Brain microvascular endothelial cell (primary cell): ENCODE results near the gene PRKCQ.

ENCODE experiments used
- DNase-seq: peaks from one replicate; pipeline ENCODE4 v3.0.0-alpha.2; 2020
- H3K27ac ChIP-seq: fragments of 250-450 bp; sonication (Bioruptor Pico); 2 replicates; pipeline ENCODE4 v1.5.1; 2020; ENCODE audit warnings: mild to moderate bottlenecking, moderate library complexity
- H3K27me3 ChIP-seq: fragments of 250-450 bp; sonication (Bioruptor Pico); replicated peaks from 2 replicates; pipeline ENCODE4 v1.5.1; 2020; ENCODE audit warnings: mild to moderate bottlenecking
- H3K36me3 ChIP-seq: fragments of 250-450 bp; sonication (Bioruptor Pico); replicated peaks from 2 replicates; pipeline ENCODE4 v1.5.1; 2020; ENCODE audit warnings: mild to moderate bottlenecking
- H3K4me3 ChIP-seq: 2 replicates; pipeline ENCODE4 v1.5.1; 2011; ENCODE audit warnings: low read depth, mild to moderate bottlenecking, control low read depth, low read length, moderate library complexity
- in situ Hi-C: cut with HindIII; loops from 2 replicates; pipeline ENCODE4 v1.10.0; 2017; ENCODE audit warnings: low sequenced_read_pairs, low pct_ligation_motif_present
- TF ChIP-seq, protein P1 (sequence below): IDR thresholded peaks from 2 replicates; pipeline ENCODE4 v1.5.1; 2011; ENCODE audit warnings: low read depth, mild to moderate bottlenecking, moderate library complexity, low read length, control low read depth, inconsistent platforms; ENCODE audit errors: missing control alignments

Gene PRKCQ

DNA sequence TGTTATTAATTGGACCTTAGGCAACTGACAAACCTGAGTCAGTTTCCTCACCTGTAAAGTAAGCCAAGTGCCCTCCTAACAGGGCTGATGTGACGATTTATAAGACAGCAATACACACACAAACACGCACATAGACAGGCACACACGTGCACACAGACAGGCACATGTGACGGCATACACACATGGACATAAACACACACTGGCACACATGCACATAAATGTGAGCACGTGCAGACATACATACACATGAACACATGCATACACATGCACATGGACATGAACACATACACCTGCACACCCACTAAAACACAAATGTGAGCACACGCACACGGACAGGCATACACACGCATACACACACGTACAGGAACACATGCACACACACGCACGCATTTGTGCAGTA lies 148.9 kb downstream of the PRKCQ start:
- TF ChIP-seq, protein P1, sequence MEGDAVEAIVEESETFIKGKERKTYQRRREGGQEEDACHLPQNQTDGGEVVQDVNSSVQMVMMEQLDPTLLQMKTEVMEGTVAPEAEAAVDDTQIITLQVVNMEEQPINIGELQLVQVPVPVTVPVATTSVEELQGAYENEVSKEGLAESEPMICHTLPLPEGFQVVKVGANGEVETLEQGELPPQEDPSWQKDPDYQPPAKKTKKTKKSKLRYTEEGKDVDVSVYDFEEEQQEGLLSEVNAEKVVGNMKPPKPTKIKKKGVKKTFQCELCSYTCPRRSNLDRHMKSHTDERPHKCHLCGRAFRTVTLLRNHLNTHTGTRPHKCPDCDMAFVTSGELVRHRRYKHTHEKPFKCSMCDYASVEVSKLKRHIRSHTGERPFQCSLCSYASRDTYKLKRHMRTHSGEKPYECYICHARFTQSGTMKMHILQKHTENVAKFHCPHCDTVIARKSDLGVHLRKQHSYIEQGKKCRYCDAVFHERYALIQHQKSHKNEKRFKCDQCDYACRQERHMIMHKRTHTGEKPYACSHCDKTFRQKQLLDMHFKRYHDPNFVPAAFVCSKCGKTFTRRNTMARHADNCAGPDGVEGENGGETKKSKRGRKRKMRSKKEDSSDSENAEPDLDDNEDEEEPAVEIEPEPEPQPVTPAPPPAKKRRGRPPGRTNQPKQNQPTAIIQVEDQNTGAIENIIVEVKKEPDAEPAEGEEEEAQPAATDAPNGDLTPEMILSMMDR, result no peak
- no peak overlapping the region for H3K4me3 ChIP-seq
- H3K36me3 ChIP-seq, result no peaks in the 10 kb centered on the region
- no peaks in the 10 kb centered on the region for H3K27me3 ChIP-seq
- DNase-seq, result no peak
- in situ Hi-C loops, result no loop called here
- no peak overlapping the region for H3K27ac ChIP-seq

DNA sequence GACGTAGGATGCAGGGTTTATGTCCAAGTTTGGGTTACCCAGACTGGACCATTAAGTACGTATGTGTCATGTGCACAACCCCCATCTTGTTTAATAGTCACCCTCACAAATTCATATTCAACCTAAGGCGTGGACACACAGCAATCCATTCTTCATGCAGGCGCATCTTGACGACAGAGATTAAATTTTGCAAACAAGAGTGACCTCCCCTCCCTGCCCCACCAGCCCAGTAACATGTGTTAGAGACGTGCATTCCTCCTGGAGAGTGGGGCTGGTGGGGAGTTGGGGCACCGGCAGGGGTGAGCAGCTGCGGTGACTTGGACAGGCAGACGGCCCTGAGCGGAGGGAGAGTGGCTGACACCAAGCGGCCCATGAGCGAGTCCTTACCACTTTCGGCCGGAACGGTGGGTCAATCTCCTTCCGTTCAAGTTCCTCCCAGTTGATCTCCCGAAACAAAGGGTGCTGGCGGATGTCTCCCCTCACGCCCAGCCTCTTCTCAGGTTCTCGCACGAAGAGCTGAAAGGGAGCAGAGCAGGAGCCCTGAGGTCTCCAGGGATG lies 149.6 kb downstream of the PRKCQ start:
- no peaks in the 10 kb centered on the region for H3K36me3 ChIP-seq
- in situ Hi-C loops, result no loop called here
- no peak overlapping the region for H3K4me3 ChIP-seq
- no peaks in the 10 kb centered on the region for H3K27me3 ChIP-seq
- H3K27ac ChIP-seq, result no peak overlapping the region
- TF ChIP-seq, protein P1, result no peak
- DNase-seq, result no peak

DNA sequence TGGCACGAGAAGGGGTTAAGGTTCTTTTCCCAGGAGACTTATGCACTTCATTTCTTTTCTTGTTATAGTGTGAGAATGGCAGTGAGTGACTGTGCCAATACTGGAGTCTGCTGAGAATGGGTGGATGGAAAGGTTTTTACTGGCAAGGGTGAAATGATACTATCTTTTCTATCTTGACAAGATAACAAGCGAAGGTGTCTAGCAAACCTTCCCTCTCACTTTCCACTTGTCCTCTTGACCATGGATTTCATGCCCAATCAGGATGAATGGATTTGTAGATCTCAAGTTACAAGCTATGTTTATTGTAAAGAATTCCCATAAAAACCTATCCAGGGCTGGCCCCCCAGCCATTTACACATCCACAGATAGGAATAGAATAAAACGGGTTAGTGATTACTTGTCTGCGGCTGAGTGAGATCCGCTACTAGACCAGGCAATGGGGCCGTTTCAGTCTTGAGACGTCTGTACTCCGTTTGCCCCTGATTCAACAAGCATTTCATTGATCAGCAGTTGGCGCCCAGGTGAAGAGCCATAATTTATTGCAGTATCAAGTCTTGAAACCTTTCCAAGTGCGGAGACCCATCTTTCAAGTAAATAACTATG lies 152.6 kb downstream of the PRKCQ start:
- Histone ChIP-seq H3K36me3 (no peaks in the 10 kb centered on the region), H3K27ac (no peak overlapping the region), H3K4me3 (no peak overlapping the region), H3K27me3 (no peaks in the 10 kb centered on the region)
- DNase-seq, result no peak
- TF ChIP-seq, protein P1, result no peak
- in situ Hi-C loops, result no loop called here

DNA sequence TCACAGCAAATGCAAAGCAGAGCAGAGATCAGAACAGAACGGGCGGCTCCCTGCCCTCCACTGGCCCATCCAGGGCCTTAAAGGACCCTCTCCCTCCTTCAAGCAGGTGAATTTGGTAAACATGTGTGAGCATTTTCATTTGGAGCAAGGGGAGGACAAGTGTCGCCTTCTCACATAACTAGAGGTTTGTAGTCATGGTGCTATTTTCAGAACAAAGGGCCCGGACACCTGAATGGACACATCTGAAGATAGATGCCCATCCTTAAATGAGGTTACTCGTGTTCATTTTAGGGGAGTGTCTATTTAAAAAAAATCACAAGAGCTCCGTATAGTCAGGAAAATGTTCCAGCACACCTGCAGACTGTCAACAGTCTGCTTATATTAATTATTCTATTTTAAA lies 153.8 kb downstream of the PRKCQ start:
- TF ChIP-seq, protein P1, result no peak
- Histone ChIP-seq H3K4me3 (no peak overlapping the region), H3K27me3 (no peaks in the 10 kb centered on the region), H3K36me3 (no peaks in the 10 kb centered on the region), H3K27ac (no peak overlapping the region)
- in situ Hi-C loops, result no loop called here
- no peak for DNase-seq

DNA sequence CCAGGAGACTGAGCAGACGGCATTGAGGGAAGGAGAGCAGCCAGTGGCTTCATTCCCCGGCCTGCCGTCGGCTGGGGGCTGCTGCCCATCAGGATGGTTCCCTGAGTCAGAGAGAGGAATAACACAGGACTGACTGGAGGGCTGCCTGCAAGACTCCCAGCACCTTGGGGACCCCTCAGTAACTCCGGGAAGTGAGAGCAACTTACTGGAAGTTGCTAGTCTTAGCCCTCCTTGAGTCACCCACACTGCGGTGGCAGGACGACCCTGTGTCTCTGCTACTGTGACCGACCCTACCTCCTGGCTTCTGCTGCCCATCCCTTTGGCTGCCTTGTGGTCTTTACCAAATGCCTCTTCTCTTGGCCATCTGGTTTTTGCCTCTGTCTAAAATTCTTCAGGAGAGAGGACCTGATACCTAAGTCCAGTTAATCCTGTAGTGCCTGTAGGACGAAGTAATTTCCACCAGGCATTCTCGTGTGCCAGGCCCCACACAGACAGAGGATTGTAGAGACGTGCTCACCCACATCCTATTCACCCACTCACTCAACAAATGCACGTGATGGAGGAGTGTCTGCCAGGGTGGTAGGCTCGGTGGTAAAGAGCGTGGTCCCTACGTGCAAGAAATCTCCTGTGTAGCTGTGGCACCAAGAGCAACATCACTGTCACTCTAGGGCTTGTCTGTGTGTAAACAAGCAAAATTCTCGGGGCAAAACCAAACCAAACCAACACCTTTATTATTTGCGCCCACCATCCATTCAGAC lies 156.5 kb downstream of the PRKCQ start:
- DNase-seq, result no peak
- H3K27me3 ChIP-seq, result no peaks in the 10 kb centered on the region
- TF ChIP-seq, protein P1, result no peak
- H3K36me3 ChIP-seq, result no peaks in the 10 kb centered on the region
- no peak overlapping the region for H3K27ac ChIP-seq
- H3K4me3 ChIP-seq, result no peak overlapping the region
- in situ Hi-C loops, result no loop called here
